A673 (cell line): ENCODE results near the gene TLX3.

Experiments used
- CTCF ChIP-seq: fragments of 300-800, 200-600 bp; sonication (generic); conservative IDR thresholded peaks from 2 replicates; pipeline ENCODE4 v1.5.1; 2017; ENCODE audit warnings: low read depth, mild to moderate bottlenecking, antibody characterized with exemption, low read length, moderate library complexity, mixed read lengths
- EZH2 ChIP-seq: fragments of 200-600 bp; sonication (generic); IDR thresholded peaks from 2 replicates; pipeline ENCODE4 v1.6.1; 2017; ENCODE audit warnings: borderline replicate concordance, low read depth, mild to moderate bottlenecking, mixed read lengths, antibody characterized with exemption, low read length; ENCODE audit not compliant: poor library complexity, severe bottlenecking

- TF ChIP-seq CTCF, result no peak
- TF ChIP-seq EZH2, result peak; percentile 81
These were observed 1.8 kb downstream of the TLX3 start for GRCh38 chr5:171310819-171311321.
